GM19324 (cell line): ENCODE results near the gene LRCH3.
"Not testable (repeated sequence)": the region's sequence is repeated elsewhere in the genome, so short reads cannot be mapped to it uniquely, and the experiment has no call there.

Experiments
- ATAC-seq: cut with Tn5 transposase; IDR thresholded peaks from one replicate; pipeline ENCODE4 v1.9.1; 2021; ENCODE audit warnings: mild to moderate bottlenecking, moderate library complexity; ENCODE audit not compliant: unreplicated experiment, low FRiP score

Gene LRCH3

GRCh38 chr3:197913641-197914380 lies 122.8 kb downstream of the LRCH3 start:
- ATAC-seq: no peak

GRCh38 chr3:197921429-197922275 lies 130.6 kb downstream of the LRCH3 start:
- not testable (repeated sequence) for ATAC-seq

GRCh38 chr3:197926418-197926817 lies 135.4 kb downstream of the LRCH3 start:
- no peak for ATAC-seq

GRCh38 chr3:197927578-197927977 lies 136.5 kb downstream of the LRCH3 start:
- ATAC-seq: not testable (repeated sequence)

- ATAC-seq: no peak
Observed at GRCh38 chr3:197936819-197937384, 145.8 kb downstream of the LRCH3 start.
